ENCODE results near the gene RFC4.

DNA sequence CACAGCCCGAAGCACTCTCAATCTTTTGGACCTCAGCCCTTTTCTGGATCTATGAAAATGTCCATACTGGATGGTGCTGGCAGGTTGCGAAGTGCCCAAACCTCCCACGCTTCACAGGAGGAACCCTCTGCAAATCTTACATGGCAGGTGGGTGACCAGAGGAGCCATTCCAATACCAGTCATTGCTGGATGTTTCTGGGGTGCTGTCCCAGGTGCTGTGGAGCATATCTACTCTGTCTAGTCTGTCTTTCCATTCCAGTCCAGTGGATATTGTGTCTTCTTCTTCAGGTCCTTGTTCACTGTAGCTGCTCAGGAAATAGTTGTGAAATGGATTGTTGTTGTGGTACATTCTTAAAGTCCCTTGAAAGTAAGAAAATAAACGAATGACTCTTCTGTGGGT is 25.5 kb upstream of the RFC4 start:
- TF ChIP-seq CTCF (IDR thresholded peaks at IDR 0.05) (no peak), POLR2A (IDR thresholded peaks at IDR 0.05) (no peak)
